ENCODE results near the gene OR10A3. TPM values are rescaled to one million over a fixed set of nuclear protein-coding genes. Genes with fewer than 3 reads are reported as not detected.

Gene OR10A3
- total RNA-seq, 1 donor from 2014 or later, result not detected

- Histone ChIP-seq H3K27me3 (no peaks in the 10 kb centered on the region), H3K9me3 (ENCODE audit: low read depth) (no peaks in the 10 kb centered on the region), H3K4me1 (no peaks in the 10 kb centered on the region), H3K36me3 (no peaks in the 10 kb centered on the region), H3K79me2 (ENCODE audit: low read depth) (no peaks in the 10 kb centered on the region), H2AFZ (replicated peaks) (peak overlapping the region; percentile 2), H3K27ac (no peak overlapping the region), H3K9ac (no peak overlapping the region), H3K4me3 (no peak overlapping the region), H3F3A (ENCODE audit: low read depth) (no peaks in the 10 kb centered on the region), H3K4me2 (no peak overlapping the region), H4K20me1 (ENCODE audit: low read depth) (no peaks in the 10 kb centered on the region)
- Mint-ChIP-seq H3K4me3 (no peak overlapping the region), H3K9me3 (peaks cover 4% of the 10 kb centered on the region), H3K27ac (no peak overlapping the region), H3K4me1 (no peaks in the 10 kb centered on the region), H3K36me3 (no peaks in the 10 kb centered on the region), H3K27me3 (ENCODE audit: insufficient read depth, low read depth) (no peaks in the 10 kb centered on the region)
- TF ChIP-seq EZH2phosphoT487 (IDR thresholded peaks at IDR 0.05) (no peak), CTCF (IDR thresholded peaks at IDR 0.05) (no peak), EZH2 (IDR thresholded peaks at IDR 0.05) (no peak)
- no peak for DNase-seq (ENCODE audit: low spot score)
Measured at GRCh38 chr11:7964873-7965272, 23.4 kb upstream of the OR10A3 start.

- H3K27ac ChIP-seq, result no peak overlapping the region
- H3K9ac ChIP-seq, result no peak overlapping the region
- no peaks in the 10 kb centered on the region for H3K4me1 ChIP-seq
- no peak for DNase-seq (ENCODE audit: low spot score)
- H3K36me3 Mint-ChIP-seq, result no peaks in the 10 kb centered on the region
- H3K9me3 ChIP-seq (ENCODE audit: low read depth), result no peaks in the 10 kb centered on the region
- H3K4me3 Mint-ChIP-seq, result no peak overlapping the region
- H3K27me3 Mint-ChIP-seq (ENCODE audit: insufficient read depth, low read depth), result no peaks in the 10 kb centered on the region
- no peaks in the 10 kb centered on the region for H3K27me3 ChIP-seq
- TF ChIP-seq EZH2phosphoT487 (IDR thresholded peaks at IDR 0.05), result no peak
- no peak for TF ChIP-seq EZH2 (IDR thresholded peaks at IDR 0.05)
- TF ChIP-seq CTCF (IDR thresholded peaks at IDR 0.05), result no peak
- H3K4me3 ChIP-seq, result no peak overlapping the region
- no peaks in the 10 kb centered on the region for H3K79me2 ChIP-seq (ENCODE audit: low read depth)
- no peaks in the 10 kb centered on the region for H3F3A ChIP-seq (ENCODE audit: low read depth)
- H2AFZ ChIP-seq (replicated peaks), result no peak overlapping the region
- no peak overlapping the region for H3K27ac Mint-ChIP-seq
- peaks cover 4% of the 10 kb centered on the region for H3K9me3 Mint-ChIP-seq
- no peaks in the 10 kb centered on the region for H3K4me1 Mint-ChIP-seq
- H4K20me1 ChIP-seq (ENCODE audit: low read depth), result no peaks in the 10 kb centered on the region
- H3K36me3 ChIP-seq, result no peaks in the 10 kb centered on the region
- H3K4me2 ChIP-seq, result no peak overlapping the region
Measured at GRCh38 chr11:7964261-7964660, 22.8 kb upstream of the OR10A3 start.

- Histone ChIP-seq H3K27ac (no peak overlapping the region), H2AFZ (replicated peaks) (no peak overlapping the region), H3K9me3 (ENCODE audit: low read depth) (peaks cover 6% of the 10 kb centered on the region), H3F3A (ENCODE audit: low read depth) (no peaks in the 10 kb centered on the region), H3K4me1 (no peaks in the 10 kb centered on the region), H4K20me1 (ENCODE audit: low read depth) (no peaks in the 10 kb centered on the region), H3K79me2 (ENCODE audit: low read depth) (no peaks in the 10 kb centered on the region), H3K36me3 (no peaks in the 10 kb centered on the region), H3K27me3 (no peaks in the 10 kb centered on the region), H3K9ac (no peak overlapping the region), H3K4me3 (no peak overlapping the region), H3K4me2 (no peak overlapping the region)
- TF ChIP-seq EZH2phosphoT487 (IDR thresholded peaks at IDR 0.05), result no peak
- TF ChIP-seq EZH2 (IDR thresholded peaks at IDR 0.05), result no peak
- TF ChIP-seq CTCF (IDR thresholded peaks at IDR 0.05), result no peak
- Mint-ChIP-seq H3K4me1 (no peaks in the 10 kb centered on the region), H3K9me3 (no peaks in the 10 kb centered on the region), H3K4me3 (no peak overlapping the region), H3K36me3 (no peaks in the 10 kb centered on the region), H3K27me3 (ENCODE audit: insufficient read depth, low read depth) (no peaks in the 10 kb centered on the region), H3K27ac (no peak overlapping the region)
- no peak for DNase-seq (ENCODE audit: low spot score)
Measured at GRCh38 chr11:7955191-7955590, 13.7 kb upstream of the OR10A3 start.
